HCT116 (cell line): ENCODE measurements around the gene FGFBP1. TPM values are rescaled to one million over a fixed set of nuclear protein-coding genes. Genes with fewer than 3 reads are reported as not detected.

Experiments
- ATAC-seq: fragments of 200-7000 bp; cut with Tn5 transposase; 2 replicates; pipeline ENCODE4 v1.9.1; 2020; ENCODE audit warnings: mild to moderate bottlenecking, moderate library complexity
- BruUV-seq: library from RNA; stranded (reverse); fragments of 400-500 nt; replicated peaks from 2 replicates; lab custom pipeline; 2021; lab: Mats Ljungman, UMichigan
- CTCF ChIA-PET: fragments of 300-600 bp; sonication (Branson Sonifier 250); formaldehyde crosslinking; loops from one replicate; lab custom pipeline; 2021; ENCODE audit warnings: antibody characterized with exemption; lab: Charles Lee
- POLR2A ChIA-PET: fragments of 300-600, 350-600 bp; sonication (Branson Sonifier 250); formaldehyde crosslinking; loops from one replicate; lab custom pipeline; 2021; ENCODE audit warnings: antibody characterized with exemption; lab: Charles Lee
- RAD21 ChIA-PET, 2 experiments: fragments of 300-600 bp; sonication (Branson Sonifier 250); formaldehyde crosslinking; loops; one replicate each; lab custom pipeline; 2023; ENCODE audit warnings: low total read pairs in 2 of 2; ENCODE audit not compliant: uncharacterized antibody in 2 of 2, unreplicated experiment in 2 of 2, low non-redundant PET in 1 of 2; lab: Charles Lee
- DNase-seq: peaks from one replicate; pipeline ENCODE4 v3.0.0-alpha.2; 2010; ENCODE audit warnings: low read depth, low spot score
- H2AFZ ChIP-seq: fragments of 200-600 bp; shearing (Covaris generic), sonication (generic); 2 replicates; pipeline ENCODE4 v1.6.1; 2017; ENCODE audit warnings: low read depth, mixed run types, mixed read lengths, antibody characterized with exemption, low read length; ENCODE audit not compliant: poor library complexity, severe bottlenecking
- H3K27ac ChIP-seq: 2 replicates; pipeline ENCODE4 v1.5.1; 2012; ENCODE audit warnings: low read depth, low read length
- H3K27me3 ChIP-seq: fragments of 200-600 bp; sonication (generic); 2 replicates; pipeline ENCODE4 v1.6.1; 2016; ENCODE audit warnings: mixed run types, low read length, mixed read lengths; ENCODE audit not compliant: insufficient read depth
- H3K36me3 ChIP-seq, 2 experiments: fragments of 200-500 bp in 1 of 2; fragments of 200-600 bp in 1 of 2; sonication (Bioruptor generic) in 1 of 2; sonication (generic) in 1 of 2; 2 replicates each; pipeline versions ENCODE4 v1.5.1 to v1.6.1; 2014 to 2016; ENCODE audit warnings: low read length in 2 of 2, inconsistent platforms in 1 of 2, mixed read lengths in 1 of 2, mixed run types in 1 of 2; ENCODE audit not compliant: insufficient read depth in 2 of 2, control insufficient read depth in 1 of 2
- H3K4me1 ChIP-seq, 2 experiments: fragments of 200-600 bp in 1 of 2; sonication (generic) in 1 of 2; 2 replicates each; pipeline versions ENCODE4 v1.5.1 to v1.6.1; 2012 to 2017; ENCODE audit warnings: low read length in 2 of 2, inconsistent platforms in 1 of 2, mild to moderate bottlenecking in 1 of 2, mixed read lengths in 1 of 2, mixed run types in 1 of 2, moderate library complexity in 1 of 2; ENCODE audit not compliant: insufficient read depth in 2 of 2, control insufficient read depth in 1 of 2
- H3K4me2 ChIP-seq: fragments of 200-600 bp; sonication (generic); 2 replicates; pipeline ENCODE4 v1.6.1; 2017; ENCODE audit warnings: mixed run types, low read length, mixed read lengths
- H3K4me3 ChIP-seq, 2 experiments: fragments of 200-600 bp in 1 of 2; sonication (generic) in 1 of 2; replicated peaks in 1 of 2; 2 replicates each; pipeline ENCODE4 v1.5.1; 2011 to 2016; ENCODE audit warnings: low read length in 2 of 2, control low read depth in 1 of 2, low read depth in 1 of 2, mild to moderate bottlenecking in 1 of 2, mixed read lengths in 1 of 2, mixed run types in 1 of 2
- H3K79me2 ChIP-seq: fragments of 200-600 bp; sonication (generic); 2 replicates; pipeline ENCODE4 v1.6.1; 2017; ENCODE audit warnings: mild to moderate bottlenecking, mixed run types, low read length, moderate library complexity, mixed read lengths; ENCODE audit not compliant: insufficient read depth
- H3K9ac ChIP-seq: fragments of 200-600 bp; sonication (generic); 2 replicates; pipeline ENCODE4 v1.6.1; 2016; ENCODE audit warnings: low read length, mixed read lengths
- H3K9me2 ChIP-seq: fragments of 200-600 bp; sonication (generic), shearing (Covaris generic); 2 replicates; pipeline ENCODE4 v1.6.1; 2017; ENCODE audit warnings: mixed run types, mild to moderate bottlenecking, moderate library complexity; ENCODE audit not compliant: insufficient read depth
- H3K9me3 ChIP-seq, 2 experiments: fragments of 200-500 bp in 1 of 2; fragments of 200-600 bp in 1 of 2; sonication (Bioruptor generic) in 1 of 2; sonication (generic) in 1 of 2; 2 replicates each; pipeline ENCODE4 v1.6.1; 2014 to 2017; ENCODE audit warnings: low read length in 2 of 2, mixed read lengths in 2 of 2, inconsistent platforms in 1 of 2, low read depth in 1 of 2, mild to moderate bottlenecking in 1 of 2, mixed run types in 1 of 2, moderate library complexity in 1 of 2; ENCODE audit not compliant: control insufficient read depth in 1 of 2, insufficient read depth in 1 of 2
- H4K20me1 ChIP-seq: fragments of 200-600 bp; sonication (generic), shearing (Covaris generic); 2 replicates; pipeline ENCODE4 v1.6.1; 2017; ENCODE audit warnings: mixed run types, mild to moderate bottlenecking, moderate library complexity; ENCODE audit not compliant: insufficient read depth
- CBX3 ChIP-seq: IDR thresholded peaks from 2 replicates; pipeline ENCODE4 v1.6.1; 2012; ENCODE audit warnings: low read depth
- POLR2A ChIP-seq: IDR thresholded peaks from 2 replicates; pipeline ENCODE4 v1.7.0; 2011; ENCODE audit warnings: borderline replicate concordance; ENCODE audit not compliant: insufficient read depth, insufficient read length; ENCODE audit errors: extremely low read depth
- SIN3A ChIP-seq: IDR thresholded peaks from 2 replicates; pipeline ENCODE4 v1.6.1; 2012; ENCODE audit warnings: low read depth
- YY1 ChIP-seq: IDR thresholded peaks from 2 replicates; pipeline ENCODE4 v1.6.1; 2011; ENCODE audit warnings: low read length, low read depth, moderate library complexity, mild to moderate bottlenecking; ENCODE audit not compliant: insufficient replicate concordance; ENCODE audit errors: extremely low read depth
- ZFX ChIP-seq: fragments of 450-650 bp; IDR thresholded peaks from 2 replicates; pipeline ENCODE4 v1.6.1; 2017
- ZNF274 ChIP-seq: fragments of 200-500 bp; sonication (Bioruptor generic); IDR thresholded peaks from 2 replicates; pipeline ENCODE4 v1.6.1; 2014; ENCODE audit warnings: mild to moderate bottlenecking, low read depth, low read length, inconsistent platforms
- intact Hi-C: fragments of 100-400 bp; cut with micrococcal nuclease; formaldehyde crosslinking; loops from 2 replicates; pipeline ENCODE4 v1.10.0; 2022
- total RNA-seq: library from RNA; stranded (reverse); gene quantifications from one replicate; pipeline ENCODE4 v1.2.1, GENCODE V29; 2021; ENCODE audit not compliant: unreplicated experiment
- TF ChIP-seq, protein P1 (sequence below): IDR thresholded peaks from 2 replicates; pipeline ENCODE4 v1.6.1; 2012
- TF ChIP-seq, protein P2 (sequence below): IDR thresholded peaks from 2 replicates; pipeline ENCODE4 v1.6.1; 2012; ENCODE audit warnings: low read depth
- TF ChIP-seq, protein P3 (sequence below): IDR thresholded peaks from 2 replicates; pipeline ENCODE4 v1.6.1; 2011; ENCODE audit warnings: mild to moderate bottlenecking, low read length, moderate library complexity; ENCODE audit not compliant: insufficient replicate concordance; ENCODE audit errors: extremely low read depth

Gene FGFBP1
- total RNA-seq, 1 experiment from 2014 or later = 8.7 TPM

DNA sequence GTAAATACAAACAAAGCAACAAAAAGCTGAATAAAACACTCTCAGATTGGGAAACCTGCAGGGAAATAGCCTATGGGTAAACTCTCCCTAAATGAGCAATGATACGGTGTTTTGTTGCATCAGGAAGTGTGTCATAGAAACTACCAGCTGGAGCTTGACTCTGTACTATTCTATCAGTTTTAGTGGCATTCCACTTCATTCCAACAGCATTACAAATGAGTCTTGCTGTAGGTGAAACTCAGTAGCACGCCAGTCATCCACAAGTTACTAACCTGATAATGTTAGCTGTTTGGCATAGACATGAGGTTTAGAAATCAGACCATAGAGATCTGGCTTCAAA is 24.9 kb downstream of the FGFBP1 start (continued):
- TF ChIP-seq POLR2A = no peak
- TF ChIP-seq SIN3A = peak; percentile 29

DNA sequence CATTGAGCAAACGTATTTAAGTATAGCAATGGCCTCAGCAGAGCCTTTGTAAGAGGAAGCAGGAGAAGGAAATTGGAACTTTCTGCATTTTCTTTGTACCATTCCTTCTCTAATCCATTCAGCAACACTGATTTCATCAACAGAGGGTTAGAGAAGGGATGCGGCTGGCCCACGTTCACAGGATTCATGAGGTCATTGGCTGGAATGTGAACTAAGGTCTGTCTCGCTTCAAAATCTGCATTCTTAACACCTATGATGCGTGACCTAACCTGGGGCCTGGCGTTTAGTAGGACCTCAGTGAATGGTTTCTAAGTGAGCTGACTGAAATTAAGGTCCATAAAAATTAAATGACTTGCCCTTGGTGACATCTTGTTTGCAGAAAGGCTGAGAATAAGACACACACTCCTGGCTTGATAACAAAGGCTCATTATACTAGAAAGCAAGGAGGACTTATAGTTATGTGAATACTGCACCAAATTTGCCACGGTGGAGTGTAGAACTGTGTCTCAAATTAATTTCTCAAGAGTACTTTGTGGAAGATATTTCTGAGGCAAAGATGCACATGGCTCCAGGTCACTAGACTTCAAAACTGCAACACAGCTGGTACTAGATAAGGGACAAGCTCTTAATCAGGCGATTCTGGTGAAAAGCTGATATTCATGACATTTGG is 25.4 kb downstream of the FGFBP1 start:
- Histone ChIP-seq H3K36me3 (no peaks in the 10 kb centered on the region), H3K4me2 (peak overlapping the region; percentile 52), H3K9me3 (no peaks in the 10 kb centered on the region)
- RAD21 ChIA-PET = no interaction called here
- TF ChIP-seq, protein P1, sequence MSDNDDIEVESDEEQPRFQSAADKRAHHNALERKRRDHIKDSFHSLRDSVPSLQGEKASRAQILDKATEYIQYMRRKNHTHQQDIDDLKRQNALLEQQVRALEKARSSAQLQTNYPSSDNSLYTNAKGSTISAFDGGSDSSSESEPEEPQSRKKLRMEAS = 0 out of 2 replicates have a peak, but pooled peaks have one; percentile 15
- TF ChIP-seq CBX3 = no peak
- TF ChIP-seq, all 23 proteins: peak for 1
- no peaks in the 10 kb centered on the region for H3K27me3 ChIP-seq
- peak overlapping the region; percentile 57 for H2AFZ ChIP-seq
- H3K9me2 ChIP-seq = no peaks in the 10 kb centered on the region
- ATAC-seq (no peak), DNase-seq (no peak)
- no peak overlapping the region for H3K9ac ChIP-seq
- ChIA-PET CTCF (no interaction called here), POLR2A (interaction anchor here (1.1 kb wide), 1 partner anchor 25 kb away, joined by 4 read pairs; the partner anchor contains the start of gene FGFBP1)
- no TSS peak for BruUV-seq
- intact Hi-C loops = no loop called here
- no peaks in the 10 kb centered on the region for H4K20me1 ChIP-seq
- no peaks in the 10 kb centered on the region for H3K79me2 ChIP-seq
- no peak overlapping the region for H3K27ac ChIP-seq
- peaks cover 0 to 29% of the 10 kb centered on the region in 2 experiments; a peak in 2 of 4 replicates for H3K4me1 ChIP-seq
- H3K4me3 ChIP-seq = no peak overlapping the region

DNA sequence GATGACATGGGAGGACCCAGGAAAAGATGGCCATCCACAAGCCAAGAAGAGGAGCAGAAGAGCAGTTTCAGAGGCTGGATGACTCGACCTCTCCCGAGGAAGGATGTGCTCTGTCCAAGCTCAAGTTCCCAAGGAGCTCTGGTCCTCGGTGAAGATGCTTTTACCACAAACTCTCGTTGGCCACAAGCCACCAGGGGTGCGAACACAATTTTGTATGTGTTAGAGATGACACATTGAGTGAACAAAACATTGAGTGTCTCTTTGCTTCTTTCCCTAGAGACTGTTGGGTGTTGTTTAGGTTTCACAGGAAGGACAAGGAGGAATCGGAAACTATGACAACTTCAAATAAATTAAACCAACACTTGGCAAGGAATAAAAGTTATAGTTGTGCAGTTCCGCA is 26.3 kb downstream of the FGFBP1 start:
- no peaks in the 10 kb centered on the region for H3K9me2 ChIP-seq
- intact Hi-C loops = no loop called here
- DNase-seq (no peak), ATAC-seq (no peak)
- no peaks in the 10 kb centered on the region for H4K20me1 ChIP-seq
- peaks cover 3 to 37% of the 10 kb centered on the region in 2 experiments; a peak in 3 of 4 replicates for H3K4me1 ChIP-seq
- H3K9ac ChIP-seq = no peak overlapping the region
- H3K27ac ChIP-seq = no peak overlapping the region
- TF ChIP-seq, protein P2, sequence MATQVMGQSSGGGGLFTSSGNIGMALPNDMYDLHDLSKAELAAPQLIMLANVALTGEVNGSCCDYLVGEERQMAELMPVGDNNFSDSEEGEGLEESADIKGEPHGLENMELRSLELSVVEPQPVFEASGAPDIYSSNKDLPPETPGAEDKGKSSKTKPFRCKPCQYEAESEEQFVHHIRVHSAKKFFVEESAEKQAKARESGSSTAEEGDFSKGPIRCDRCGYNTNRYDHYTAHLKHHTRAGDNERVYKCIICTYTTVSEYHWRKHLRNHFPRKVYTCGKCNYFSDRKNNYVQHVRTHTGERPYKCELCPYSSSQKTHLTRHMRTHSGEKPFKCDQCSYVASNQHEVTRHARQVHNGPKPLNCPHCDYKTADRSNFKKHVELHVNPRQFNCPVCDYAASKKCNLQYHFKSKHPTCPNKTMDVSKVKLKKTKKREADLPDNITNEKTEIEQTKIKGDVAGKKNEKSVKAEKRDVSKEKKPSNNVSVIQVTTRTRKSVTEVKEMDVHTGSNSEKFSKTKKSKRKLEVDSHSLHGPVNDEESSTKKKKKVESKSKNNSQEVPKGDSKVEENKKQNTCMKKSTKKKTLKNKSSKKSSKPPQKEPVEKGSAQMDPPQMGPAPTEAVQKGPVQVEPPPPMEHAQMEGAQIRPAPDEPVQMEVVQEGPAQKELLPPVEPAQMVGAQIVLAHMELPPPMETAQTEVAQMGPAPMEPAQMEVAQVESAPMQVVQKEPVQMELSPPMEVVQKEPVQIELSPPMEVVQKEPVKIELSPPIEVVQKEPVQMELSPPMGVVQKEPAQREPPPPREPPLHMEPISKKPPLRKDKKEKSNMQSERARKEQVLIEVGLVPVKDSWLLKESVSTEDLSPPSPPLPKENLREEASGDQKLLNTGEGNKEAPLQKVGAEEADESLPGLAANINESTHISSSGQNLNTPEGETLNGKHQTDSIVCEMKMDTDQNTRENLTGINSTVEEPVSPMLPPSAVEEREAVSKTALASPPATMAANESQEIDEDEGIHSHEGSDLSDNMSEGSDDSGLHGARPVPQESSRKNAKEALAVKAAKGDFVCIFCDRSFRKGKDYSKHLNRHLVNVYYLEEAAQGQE = no peak
- TF ChIP-seq ZNF274 (no peak), SIN3A (no peak), ZFX (no peak), YY1 (no peak)
- TF ChIP-seq, protein P3, sequence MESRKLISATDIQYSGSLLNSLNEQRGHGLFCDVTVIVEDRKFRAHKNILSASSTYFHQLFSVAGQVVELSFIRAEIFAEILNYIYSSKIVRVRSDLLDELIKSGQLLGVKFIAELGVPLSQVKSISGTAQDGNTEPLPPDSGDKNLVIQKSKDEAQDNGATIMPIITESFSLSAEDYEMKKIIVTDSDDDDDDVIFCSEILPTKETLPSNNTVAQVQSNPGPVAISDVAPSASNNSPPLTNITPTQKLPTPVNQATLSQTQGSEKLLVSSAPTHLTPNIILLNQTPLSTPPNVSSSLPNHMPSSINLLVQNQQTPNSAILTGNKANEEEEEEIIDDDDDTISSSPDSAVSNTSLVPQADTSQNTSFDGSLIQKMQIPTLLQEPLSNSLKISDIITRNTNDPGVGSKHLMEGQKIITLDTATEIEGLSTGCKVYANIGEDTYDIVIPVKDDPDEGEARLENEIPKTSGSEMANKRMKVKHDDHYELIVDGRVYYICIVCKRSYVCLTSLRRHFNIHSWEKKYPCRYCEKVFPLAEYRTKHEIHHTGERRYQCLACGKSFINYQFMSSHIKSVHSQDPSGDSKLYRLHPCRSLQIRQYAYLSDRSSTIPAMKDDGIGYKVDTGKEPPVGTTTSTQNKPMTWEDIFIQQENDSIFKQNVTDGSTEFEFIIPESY = no peak
- BruUV-seq = no TSS peak
- ChIA-PET CTCF (no interaction called here), RAD21 (no interaction called here), POLR2A (no interaction called here)
- no peak overlapping the region for H3K4me2 ChIP-seq
- H2AFZ ChIP-seq = no peak overlapping the region
- no peaks in the 10 kb centered on the region for H3K27me3 ChIP-seq
- no peaks in the 10 kb centered on the region for H3K36me3 ChIP-seq
- no peaks in the 10 kb centered on the region for H3K79me2 ChIP-seq
- no peak overlapping the region for H3K4me3 ChIP-seq
- H3K9me3 ChIP-seq = no peaks in the 10 kb centered on the region
